ENCODE results near the gene KCNQ1.

KCNQ1 gene

GRCh38 chr11:2887515-2888195 is 442.8 kb downstream of the KCNQ1 start:
- TF ChIP-seq GATA1 (IDR thresholded peaks at IDR 0.05; ENCODE audit: low read depth, low read length) (no peak), POLR2A (IDR thresholded peaks at IDR 0.05; ENCODE audit: low read length) (no peak)
- DNase-seq, result no peak

GRCh38 chr11:2888266-2888968 is 443.6 kb downstream of the KCNQ1 start:
- peak; percentile 78 to 89 for DNase-seq

GRCh38 chr11:2889362-2890273 is 444.8 kb downstream of the KCNQ1 start:
- no peak for TF ChIP-seq POLR2A (IDR thresholded peaks at IDR 0.05; ENCODE audit: low read length)
- no peak for TF ChIP-seq GATA1 (IDR thresholded peaks at IDR 0.05; ENCODE audit: low read depth, low read length)
- no peak for DNase-seq

More at GRCh38 chr11:2888266-2888968, 443.6 kb downstream of the KCNQ1 start:
- no peak for TF ChIP-seq GATA1 (IDR thresholded peaks at IDR 0.05; ENCODE audit: low read depth, low read length)
- no peak for TF ChIP-seq POLR2A (IDR thresholded peaks at IDR 0.05; ENCODE audit: low read length)

GRCh38 chr11:2890466-2891294 is 445.9 kb downstream of the KCNQ1 start:
- DNase-seq, result no peak

GRCh38 chr11:2891326-2892214 is 446.8 kb downstream of the KCNQ1 start:
- TF ChIP-seq POLR2A (IDR thresholded peaks at IDR 0.05; ENCODE audit: low read length), result no peak
- TF ChIP-seq GATA1 (IDR thresholded peaks at IDR 0.05; ENCODE audit: low read depth, low read length), result no peak
- no peak for DNase-seq

More at GRCh38 chr11:2890466-2891294, 445.9 kb downstream of the KCNQ1 start:
- TF ChIP-seq GATA1 (IDR thresholded peaks at IDR 0.05; ENCODE audit: low read depth, low read length) (no peak), POLR2A (IDR thresholded peaks at IDR 0.05; ENCODE audit: low read length) (no peak)

GRCh38 chr11:2892215-2892966 is 447.6 kb downstream of the KCNQ1 start:
- TF ChIP-seq POLR2A (IDR thresholded peaks at IDR 0.05; ENCODE audit: low read length), result no peak
- no peak for TF ChIP-seq GATA1 (IDR thresholded peaks at IDR 0.05; ENCODE audit: low read depth, low read length)
- peak; percentile 28 to 59 for DNase-seq

GRCh38 chr11:2892967-2893528 is 448.2 kb downstream of the KCNQ1 start:
- no peak for DNase-seq
- no peak for TF ChIP-seq GATA1 (IDR thresholded peaks at IDR 0.05; ENCODE audit: low read depth, low read length)
- no peak for TF ChIP-seq POLR2A (IDR thresholded peaks at IDR 0.05; ENCODE audit: low read length)

- TF ChIP-seq POLR2A (IDR thresholded peaks at IDR 0.05; ENCODE audit: low read length), result no peak
- TF ChIP-seq GATA1 (IDR thresholded peaks at IDR 0.05; ENCODE audit: low read depth, low read length), result no peak
- DNase-seq, result no peak
Measured at GRCh38 chr11:2893935-2894334, 449.1 kb downstream of the KCNQ1 start.

GRCh38 chr11:2896047-2896446 is 451.2 kb downstream of the KCNQ1 start:
- DNase-seq, result no peak
- TF ChIP-seq GATA1 (IDR thresholded peaks at IDR 0.05; ENCODE audit: low read depth, low read length), result no peak
- no peak for TF ChIP-seq POLR2A (IDR thresholded peaks at IDR 0.05; ENCODE audit: low read length)

GRCh38 chr11:2897048-2897447 is 452.2 kb downstream of the KCNQ1 start:
- no peak for TF ChIP-seq GATA1 (IDR thresholded peaks at IDR 0.05; ENCODE audit: low read depth, low read length)
- TF ChIP-seq POLR2A (IDR thresholded peaks at IDR 0.05; ENCODE audit: low read length), result no peak
- no peak for DNase-seq

GRCh38 chr11:2898366-2899079 is 453.7 kb downstream of the KCNQ1 start:
- DNase-seq, result peak in 1 of 2 experiments; percentile 25
- TF ChIP-seq GATA1 (IDR thresholded peaks at IDR 0.05; ENCODE audit: low read depth, low read length), result no peak
